Stimulated activated CD4-positive, alpha-beta T cell treated with anti-CD3 and anti-CD28 coated beads, Interleukin-4, amount 100 ng/mL, for 1 hour (primary cell): ENCODE results near the gene SYCE1L.
"Not testable (repeated sequence)": the region's sequence is repeated elsewhere in the genome, so short reads cannot be mapped to it uniquely, and the experiment has no call there.

Experiments used
- DNase-seq: peaks from one replicate; pipeline ENCODE4 v3.0.0-alpha.2; 2020

The SYCE1L gene

GRCh38 chr16:77207030-77207429, 7.8 kb downstream of the SYCE1L start:
- no peak for DNase-seq

GRCh38 chr16:77208382-77208781, 9.2 kb downstream of the SYCE1L start:
- DNase-seq: no peak

- DNase-seq: peak; percentile 78
Measured at GRCh38 chr16:77211880-77212740, 12.9 kb downstream of the SYCE1L start.

GRCh38 chr16:77212741-77213541, 13.7 kb downstream of the SYCE1L start:
- DNase-seq: peak; percentile 77

- DNase-seq: no peak
Measured at GRCh38 chr16:77213542-77214106, 14.4 kb downstream of the SYCE1L start.

- DNase-seq: no peak
Measured at GRCh38 chr16:77214411-77215138, 15.4 kb downstream of the SYCE1L start.

GRCh38 chr16:77219437-77219836, 20.2 kb downstream of the SYCE1L start:
- DNase-seq: no peak

- no peak for DNase-seq
Measured at GRCh38 chr16:77220427-77220826, 21.2 kb downstream of the SYCE1L start.

- no peak for DNase-seq
Measured at GRCh38 chr16:77221482-77221881, 22.3 kb downstream of the SYCE1L start.

- DNase-seq: peak; percentile 21
Measured at GRCh38 chr16:77223184-77223583, 24.0 kb downstream of the SYCE1L start.

- DNase-seq: no peak
Measured at GRCh38 chr16:77225182-77225581, 26.0 kb downstream of the SYCE1L start.

GRCh38 chr16:77227745-77228144, 28.5 kb downstream of the SYCE1L start:
- no peak for DNase-seq

- no peak for DNase-seq
Measured at GRCh38 chr16:77231047-77231446, 31.8 kb downstream of the SYCE1L start.

- no peak for DNase-seq
Measured at GRCh38 chr16:77233799-77234519, 34.8 kb downstream of the SYCE1L start.

GRCh38 chr16:77234611-77235010, 35.4 kb downstream of the SYCE1L start:
- no peak for DNase-seq

GRCh38 chr16:77236063-77236511, 36.9 kb downstream of the SYCE1L start:
- DNase-seq: peak; percentile 89

GRCh38 chr16:77238593-77238992, 39.4 kb downstream of the SYCE1L start:
- no peak for DNase-seq

- DNase-seq: not testable (repeated sequence)
Measured at GRCh38 chr16:77242471-77242870, 43.3 kb downstream of the SYCE1L start.

GRCh38 chr16:77246150-77246549, 46.9 kb downstream of the SYCE1L start:
- no peak for DNase-seq

- DNase-seq: no peak
Measured at GRCh38 chr16:77250400-77250799, 51.2 kb downstream of the SYCE1L start.
